GM12878 (cell line): ENCODE results near the gene OSBPL7.

ENCODE experiments used
- CTCF ChIP-seq, 3 experiments: IDR thresholded peaks in 2 of 3; conservative IDR thresholded peaks in 1 of 3; 2 replicates each; pipeline ENCODE4 v1.5.1; 2011; ENCODE audit warnings: low read depth in 3 of 3, low read length in 3 of 3, mild to moderate bottlenecking in 3 of 3, control low read depth in 2 of 3, moderate library complexity in 2 of 3, inconsistent platforms in 1 of 3, mixed read lengths in 1 of 3; ENCODE audit not compliant: control insufficient read depth in 2 of 3, insufficient read depth in 1 of 3; ENCODE audit errors: extremely low read depth in 1 of 3
- EZH2 ChIP-seq: IDR thresholded peaks from 2 replicates; pipeline ENCODE4 v1.6.1; 2012; ENCODE audit warnings: low read depth, mild to moderate bottlenecking, control low read depth, inconsistent platforms, low read length, borderline replicate concordance; ENCODE audit not compliant: control insufficient read depth
- NR2F1 ChIP-seq: fragments of 450-650 bp; conservative IDR thresholded peaks from 2 replicates; pipeline ENCODE4 v1.6.1; 2017; ENCODE audit warnings: mild to moderate bottlenecking

GRCh38 chr17:47762728-47763127 is 58.9 kb downstream of the OSBPL7 start:
- TF ChIP-seq EZH2: no peak
- TF ChIP-seq CTCF (IDR thresholded peaks at IDR 0.05 in 2 of 3, conservative IDR thresholded peaks at IDR 0.05 in 1 of 3; ENCODE audit: control insufficient read depth in 2 of 3, extremely low read depth in 1 of 3, insufficient read depth in 1 of 3, low read depth in 3 of 3, low read length in 3 of 3): no peak
- no peak for TF ChIP-seq NR2F1
